Measurements from ENCODE around the gene MGAT4C. TPM values are rescaled to one million over a fixed set of nuclear protein-coding genes. Genes with fewer than 3 reads are reported as not detected.

The MGAT4C gene
- total RNA-seq, 1 experiment from 2014 or later, result not detected

DNA sequence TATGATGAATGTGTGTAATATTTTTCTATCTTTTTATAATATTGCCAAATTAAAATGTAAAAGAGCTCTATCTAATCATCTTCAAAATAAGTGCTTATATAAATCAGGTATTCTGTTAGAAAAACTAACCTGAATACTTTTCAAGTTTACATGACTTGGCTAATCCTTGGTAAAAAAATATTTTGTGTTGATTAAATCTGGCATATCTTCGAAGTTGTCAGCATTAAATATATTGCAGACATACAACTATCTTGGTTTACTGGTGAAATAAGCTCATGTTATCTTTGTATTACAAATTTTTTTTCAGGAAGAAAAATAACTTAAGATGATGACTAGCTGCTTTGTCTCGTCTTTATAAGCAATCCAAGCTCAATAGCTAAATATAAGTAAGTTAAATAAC, 39.6 kb downstream of the MGAT4C start:
- Histone ChIP-seq H3K4me3 (ENCODE audit: low read length) (no peak overlapping the region), H3K9ac (ENCODE audit: low read length) (no peak overlapping the region), H2AFZ (ENCODE audit: low read length) (no peak overlapping the region), H3K27me3 (ENCODE audit: low read length) (no peaks in the 10 kb centered on the region), H3K27ac (ENCODE audit: low read length) (no peak overlapping the region), H3K4me2 (ENCODE audit: low read depth, low read length, poor library complexity, severe bottlenecking) (no peak overlapping the region), H3K36me3 (ENCODE audit: insufficient read depth, low read length) (no peaks in the 10 kb centered on the region), H3K79me2 (ENCODE audit: low read length) (no peaks in the 10 kb centered on the region), H3K9me2 (replicated peaks; ENCODE audit: insufficient read depth, low read length) (no peaks in the 10 kb centered on the region), H3K9me3 (ENCODE audit: low read length) (peaks cover 10% of the 10 kb centered on the region; the same call in 1 of the 2 replicates), H3K4me1 (ENCODE audit: low read length) (no peaks in the 10 kb centered on the region), H4K20me1 (ENCODE audit: insufficient read depth, low read depth, low read length) (no peaks in the 10 kb centered on the region)
- DNase-seq, result no peak

DNA sequence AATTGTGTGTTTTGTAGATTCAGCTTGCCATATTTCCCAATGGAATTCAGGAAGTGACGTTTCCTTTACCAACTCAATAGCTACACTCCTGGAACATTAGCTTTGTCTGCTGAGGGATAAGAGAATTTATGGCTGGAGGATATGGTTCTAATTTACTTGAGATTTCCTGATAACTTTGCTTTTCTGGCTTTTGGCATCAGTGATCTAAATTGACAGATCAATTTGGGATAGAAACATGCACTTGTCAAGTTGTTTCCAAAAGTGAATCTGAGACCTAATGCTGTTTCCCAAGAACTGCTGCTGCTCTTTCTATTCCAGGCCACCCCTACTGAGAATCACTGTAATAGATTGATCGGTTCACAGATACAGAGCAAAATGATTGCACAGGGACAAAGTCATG, 43.2 kb downstream of the MGAT4C start:
- Histone ChIP-seq H3K4me2 (ENCODE audit: low read depth, low read length, poor library complexity, severe bottlenecking) (no peak overlapping the region), H3K36me3 (ENCODE audit: insufficient read depth, low read length) (no peaks in the 10 kb centered on the region), H3K79me2 (ENCODE audit: low read length) (no peaks in the 10 kb centered on the region), H3K9me2 (replicated peaks; ENCODE audit: insufficient read depth, low read length) (no peaks in the 10 kb centered on the region), H2AFZ (ENCODE audit: low read length) (no peak overlapping the region), H3K9ac (ENCODE audit: low read length) (no peak overlapping the region), H4K20me1 (ENCODE audit: insufficient read depth, low read depth, low read length) (no peaks in the 10 kb centered on the region), H3K4me1 (ENCODE audit: low read length) (no peaks in the 10 kb centered on the region), H3K9me3 (ENCODE audit: low read length) (peaks cover 22% of the 10 kb centered on the region; the same call in 1 of the 2 replicates), H3K27me3 (ENCODE audit: low read length) (no peaks in the 10 kb centered on the region), H3K27ac (ENCODE audit: low read length) (no peak overlapping the region), H3K4me3 (ENCODE audit: low read length) (no peak overlapping the region)
- DNase-seq, result no peak

DNA sequence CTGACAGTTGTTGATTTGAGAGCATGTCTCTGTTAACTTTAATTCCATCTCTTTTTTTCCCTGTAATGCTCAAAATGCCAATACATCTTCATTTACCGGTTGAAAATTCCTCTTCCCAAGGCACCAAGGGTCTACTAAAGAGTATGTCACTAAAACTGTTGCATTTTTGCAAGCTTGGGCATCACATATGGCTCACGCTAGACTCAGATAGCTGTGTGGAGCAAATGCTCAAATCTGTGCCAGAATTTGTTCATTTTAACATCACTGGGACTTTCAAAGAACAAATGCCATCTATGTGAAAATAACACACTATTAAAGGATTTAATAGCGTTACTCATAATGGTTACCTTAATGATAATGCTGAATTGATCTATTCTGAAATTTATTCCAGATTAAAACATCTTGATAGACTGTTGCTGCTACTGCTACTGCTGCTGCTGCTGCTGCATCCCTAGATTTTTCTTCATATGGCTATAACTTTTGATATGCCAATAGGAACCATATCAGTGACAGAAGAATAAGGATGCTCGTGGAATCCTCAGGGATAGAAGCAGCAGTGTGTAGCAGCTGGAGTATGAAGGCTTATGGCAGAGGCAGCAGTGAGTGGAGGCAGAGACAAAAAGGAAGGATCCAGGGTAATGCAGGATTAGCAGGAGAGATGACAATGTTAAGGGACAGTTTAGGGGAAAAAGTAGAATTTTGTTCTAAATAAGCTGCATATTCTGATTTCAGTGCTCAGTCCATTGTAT, 57.3 kb downstream of the MGAT4C start:
- H3K9ac ChIP-seq (ENCODE audit: low read length), result no peak overlapping the region
- H2AFZ ChIP-seq (ENCODE audit: low read length), result no peak overlapping the region
- H3K9me3 ChIP-seq (ENCODE audit: low read length), result peaks cover 18% of the 10 kb centered on the region
- no peak overlapping the region for H3K4me3 ChIP-seq (ENCODE audit: low read length)
- no peaks in the 10 kb centered on the region for H3K79me2 ChIP-seq (ENCODE audit: low read length)
- no peaks in the 10 kb centered on the region for H3K9me2 ChIP-seq (replicated peaks; ENCODE audit: insufficient read depth, low read length)
- no peak overlapping the region for H3K27ac ChIP-seq (ENCODE audit: low read length)
- H3K4me2 ChIP-seq (ENCODE audit: low read depth, low read length, poor library complexity, severe bottlenecking), result no peak overlapping the region
- H3K4me1 ChIP-seq (ENCODE audit: low read length), result no peaks in the 10 kb centered on the region
- no peaks in the 10 kb centered on the region for H3K36me3 ChIP-seq (ENCODE audit: insufficient read depth, low read length)
- H3K27me3 ChIP-seq (ENCODE audit: low read length), result no peaks in the 10 kb centered on the region
- H4K20me1 ChIP-seq (ENCODE audit: insufficient read depth, low read depth, low read length), result no peaks in the 10 kb centered on the region
- no peak for DNase-seq

DNA sequence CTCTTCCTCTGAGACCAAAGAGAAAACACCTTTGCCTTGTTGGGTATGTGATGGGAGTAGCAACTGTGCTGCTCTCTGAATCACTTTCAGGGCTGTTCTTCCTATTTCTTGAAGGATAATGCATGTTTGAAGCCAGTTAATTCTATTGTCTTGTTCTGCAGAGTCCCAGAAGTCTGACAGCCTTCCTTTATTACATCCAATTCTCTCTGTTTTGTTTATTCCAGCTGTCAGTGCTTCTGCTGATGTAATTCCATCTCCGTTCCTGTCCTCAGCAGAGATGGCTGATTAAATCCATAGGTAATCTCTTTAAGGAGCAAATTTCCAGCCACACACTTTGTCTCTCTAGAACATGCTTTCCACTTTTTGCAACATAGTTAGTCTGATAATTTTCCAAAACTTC, 59.7 kb downstream of the MGAT4C start:
- Histone ChIP-seq H3K9me3 (ENCODE audit: low read length) (peaks cover 19% of the 10 kb centered on the region), H2AFZ (ENCODE audit: low read length) (no peak overlapping the region), H3K4me1 (ENCODE audit: low read length) (no peaks in the 10 kb centered on the region), H3K79me2 (ENCODE audit: low read length) (no peaks in the 10 kb centered on the region), H3K9ac (ENCODE audit: low read length) (no peak overlapping the region), H4K20me1 (ENCODE audit: insufficient read depth, low read depth, low read length) (no peaks in the 10 kb centered on the region), H3K27me3 (ENCODE audit: low read length) (no peaks in the 10 kb centered on the region), H3K9me2 (replicated peaks; ENCODE audit: insufficient read depth, low read length) (no peaks in the 10 kb centered on the region), H3K36me3 (ENCODE audit: insufficient read depth, low read length) (no peaks in the 10 kb centered on the region), H3K4me3 (ENCODE audit: low read length) (no peak overlapping the region), H3K4me2 (ENCODE audit: low read depth, low read length, poor library complexity, severe bottlenecking) (no peak overlapping the region), H3K27ac (ENCODE audit: low read length) (no peak overlapping the region)
- no peak for DNase-seq

DNA sequence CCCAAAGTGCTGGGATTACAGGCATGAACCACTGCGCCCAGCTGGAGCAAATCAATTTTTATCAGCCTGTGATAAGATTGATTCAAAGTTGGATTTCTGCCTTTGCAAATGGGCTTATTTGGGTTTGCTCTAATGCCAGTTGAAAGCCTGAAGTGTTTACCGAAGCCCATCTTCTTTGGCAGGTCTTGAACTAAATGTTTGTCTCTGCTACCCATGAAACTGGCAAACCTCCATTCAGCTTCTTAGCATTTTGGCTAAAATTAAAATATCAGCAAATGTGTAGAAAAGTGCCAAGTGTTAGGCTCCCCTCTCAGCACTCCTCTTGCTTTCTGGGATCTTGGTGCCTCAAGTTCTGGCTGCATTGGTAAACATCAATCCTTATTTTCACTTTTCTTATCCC, 61.5 kb downstream of the MGAT4C start:
- H3K4me3 ChIP-seq (ENCODE audit: low read length), result no peak overlapping the region

DNA sequence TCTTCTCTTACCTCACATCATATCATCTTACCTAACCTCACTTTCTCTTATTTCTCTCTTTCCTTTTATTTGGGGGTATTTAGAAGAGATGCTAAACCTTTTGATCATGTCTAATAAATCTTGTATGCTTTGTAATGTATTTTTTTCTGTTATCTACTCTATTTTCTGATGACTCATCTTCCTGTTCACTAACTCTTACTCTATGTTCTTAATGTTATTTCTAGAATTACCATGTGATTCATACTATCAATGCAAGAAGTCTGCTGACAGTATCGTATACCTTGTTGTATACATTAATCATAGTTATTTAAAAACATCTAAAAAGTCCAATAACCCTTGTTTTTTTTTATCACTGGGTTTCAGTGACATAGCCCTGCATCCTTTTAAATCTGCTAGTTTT, 62.3 kb downstream of the MGAT4C start:
- Histone ChIP-seq H3K4me1 (ENCODE audit: low read length) (no peaks in the 10 kb centered on the region), H3K27me3 (ENCODE audit: low read length) (no peaks in the 10 kb centered on the region), H3K27ac (ENCODE audit: low read length) (no peak overlapping the region), H3K4me3 (ENCODE audit: low read length) (no peak overlapping the region), H3K79me2 (ENCODE audit: low read length) (no peaks in the 10 kb centered on the region), H3K9me2 (replicated peaks; ENCODE audit: insufficient read depth, low read length) (no peaks in the 10 kb centered on the region), H3K9me3 (ENCODE audit: low read length) (peaks cover 14% of the 10 kb centered on the region), H4K20me1 (ENCODE audit: insufficient read depth, low read depth, low read length) (no peaks in the 10 kb centered on the region), H3K4me2 (ENCODE audit: low read depth, low read length, poor library complexity, severe bottlenecking) (no peak overlapping the region), H3K9ac (ENCODE audit: low read length) (no peak overlapping the region), H2AFZ (ENCODE audit: low read length) (no peak overlapping the region), H3K36me3 (ENCODE audit: insufficient read depth, low read length) (no peaks in the 10 kb centered on the region)
- no peak for DNase-seq

More for the DNA sequence above, 61.5 kb downstream of the MGAT4C start:
- Histone ChIP-seq H3K36me3 (ENCODE audit: insufficient read depth, low read length) (no peaks in the 10 kb centered on the region), H3K4me2 (ENCODE audit: low read depth, low read length, poor library complexity, severe bottlenecking) (no peak overlapping the region), H4K20me1 (ENCODE audit: insufficient read depth, low read depth, low read length) (no peaks in the 10 kb centered on the region), H3K9ac (ENCODE audit: low read length) (no peak overlapping the region), H3K27ac (ENCODE audit: low read length) (no peak overlapping the region), H3K9me2 (replicated peaks; ENCODE audit: insufficient read depth, low read length) (no peaks in the 10 kb centered on the region), H3K27me3 (ENCODE audit: low read length) (no peaks in the 10 kb centered on the region), H3K79me2 (ENCODE audit: low read length) (no peaks in the 10 kb centered on the region), H3K4me1 (ENCODE audit: low read length) (no peaks in the 10 kb centered on the region), H3K9me3 (ENCODE audit: low read length) (peaks cover 16% of the 10 kb centered on the region), H2AFZ (ENCODE audit: low read length) (no peak overlapping the region)
- DNase-seq, result no peak

DNA sequence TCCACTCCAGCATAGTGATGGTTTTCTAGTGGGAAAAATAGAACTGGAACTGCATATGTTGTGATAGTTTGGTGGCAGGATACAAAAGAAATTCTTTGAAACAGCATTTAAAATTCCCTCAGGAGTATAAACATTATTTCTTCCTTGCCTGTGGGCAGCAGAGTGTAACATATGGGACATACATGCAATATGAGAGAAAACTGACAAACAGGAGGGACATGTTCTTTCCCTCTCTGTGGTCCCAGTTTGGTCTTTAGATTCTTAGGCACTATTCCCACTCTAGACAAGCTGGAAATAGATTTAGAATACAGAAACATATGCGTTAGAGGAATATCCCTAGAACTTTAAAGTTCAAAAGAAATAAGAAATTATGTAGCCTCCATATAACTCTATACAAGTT, 68.0 kb downstream of the MGAT4C start:
- Histone ChIP-seq H3K79me2 (ENCODE audit: low read length) (no peaks in the 10 kb centered on the region), H3K4me1 (ENCODE audit: low read length) (no peaks in the 10 kb centered on the region), H2AFZ (ENCODE audit: low read length) (no peak overlapping the region), H3K27ac (ENCODE audit: low read length) (no peak overlapping the region), H3K36me3 (ENCODE audit: insufficient read depth, low read length) (no peaks in the 10 kb centered on the region), H3K27me3 (ENCODE audit: low read length) (no peaks in the 10 kb centered on the region), H3K4me3 (ENCODE audit: low read length) (no peak overlapping the region), H3K9me3 (ENCODE audit: low read length) (peaks cover 9% of the 10 kb centered on the region), H3K4me2 (ENCODE audit: low read depth, low read length, poor library complexity, severe bottlenecking) (no peak overlapping the region), H3K9ac (ENCODE audit: low read length) (no peak overlapping the region), H4K20me1 (ENCODE audit: insufficient read depth, low read depth, low read length) (no peaks in the 10 kb centered on the region), H3K9me2 (replicated peaks; ENCODE audit: insufficient read depth, low read length) (no peaks in the 10 kb centered on the region)
- no peak for DNase-seq

DNA sequence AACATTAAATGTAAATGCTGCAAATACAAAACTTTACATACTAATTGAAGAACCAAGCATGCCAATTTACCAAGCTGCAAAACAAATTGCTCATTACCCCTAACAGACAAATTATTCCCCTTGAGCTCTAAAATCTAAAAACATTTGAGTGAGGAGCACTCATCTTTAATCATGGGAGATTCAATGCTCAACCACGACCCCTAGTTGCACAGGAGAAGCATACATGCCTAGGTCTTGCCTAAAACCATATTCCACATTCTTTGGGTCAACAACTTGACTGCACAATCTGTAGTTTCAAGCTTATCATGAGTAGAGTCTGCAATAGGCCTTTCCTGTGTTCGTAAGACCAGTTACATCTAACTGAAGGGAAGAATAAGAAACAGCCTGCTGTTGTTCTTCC, 69.7 kb downstream of the MGAT4C start:
- H2AFZ ChIP-seq (ENCODE audit: low read length), result no peak overlapping the region

More for the DNA sequence above, 69.7 kb downstream of the MGAT4C start:
- Histone ChIP-seq H4K20me1 (ENCODE audit: insufficient read depth, low read depth, low read length) (no peaks in the 10 kb centered on the region), H3K4me2 (ENCODE audit: low read depth, low read length, poor library complexity, severe bottlenecking) (no peak overlapping the region), H3K9me2 (replicated peaks; ENCODE audit: insufficient read depth, low read length) (no peaks in the 10 kb centered on the region), H3K4me1 (ENCODE audit: low read length) (no peaks in the 10 kb centered on the region), H3K9ac (ENCODE audit: low read length) (no peak overlapping the region), H3K9me3 (ENCODE audit: low read length) (peaks cover 11% of the 10 kb centered on the region), H3K4me3 (ENCODE audit: low read length) (no peak overlapping the region), H3K27ac (ENCODE audit: low read length) (no peak overlapping the region), H3K27me3 (ENCODE audit: low read length) (no peaks in the 10 kb centered on the region), H3K36me3 (ENCODE audit: insufficient read depth, low read length) (no peaks in the 10 kb centered on the region), H3K79me2 (ENCODE audit: low read length) (no peaks in the 10 kb centered on the region)
- no peak for DNase-seq
